H4 (cell line): ENCODE results near the gene JPH2. TPM values are rescaled to one million over a fixed set of nuclear protein-coding genes. Genes with fewer than 3 reads are reported as not detected.

Experiments
- total RNA-seq: library from RNA; depleted of rRNA; stranded (reverse); fragments of >200 nt; shearing (Covaris generic); gene quantifications from 2 replicates; pipeline ENCODE4 v1.2.3, GENCODE V29; 2014; rRNA removed

Gene JPH2
- total RNA-seq, 1 experiment from 2014 or later, result 0.15 TPM

Other genes starting within 250 kb of the JPH2 start
- gene OSER1, start 23.6 kb upstream of the JPH2 start, total RNA-seq, result 57.7 and 76.0 TPM in 2 replicates
- gene GDAP1L1, start 60.1 kb upstream of the JPH2 start, total RNA-seq, result 0.08 TPM in 1 of 2 replicates, not detected in the other
- gene FITM2, start 124.0 kb upstream of the JPH2 start, total RNA-seq, result 7.6 and 7.9 TPM in 2 replicates
- not detected in 2 replicates for gene R3HDML, start 149.9 kb upstream of the JPH2 start, total RNA-seq
- not detected in 2 replicates for gene HNF4A, start 168.5 kb upstream of the JPH2 start, total RNA-seq